ENCODE data around the gene C16orf89.

- TF ChIP-seq PRDM4 (tag by site-specific recombination; IDR thresholded peaks at IDR 0.05) (no peak), CTCF (tag by site-specific recombination; IDR thresholded peaks at IDR 0.05) (no peak), ZNF280C (tag by site-specific recombination; IDR thresholded peaks at IDR 0.05) (no peak)
Observed at GRCh38 chr16:5024632-5025031, 41.1 kb downstream of the C16orf89 start.

Data from HEK293 (cell line).